ENCODE results near the gene NFATC1.

The NFATC1 gene

GRCh38 chr18:79355433-79356335 lies 40.0 kb upstream of the NFATC1 start:
- CTCF ChIA-PET: no interaction called here

GRCh38 chr18:79356435-79356834 lies 39.3 kb upstream of the NFATC1 start:
- Histone ChIP-seq H3K9me3 (ENCODE audit: control extremely low read depth in 1 of 5, control insufficient read depth in 4 of 5, insufficient read depth in 2 of 5, low read depth in 1 of 5, low read length in 4 of 5) (no peaks in the 10 kb centered on the region), H3K4me1 (ENCODE audit: control extremely low read depth in 1 of 4, control insufficient read depth in 4 of 4, insufficient read depth in 4 of 4, low read length in 3 of 4) (no peaks in the 10 kb centered on the region), H3K27ac (ENCODE audit: insufficient read depth in 1 of 2, low read depth in 1 of 2, low read length in 2 of 2, poor library complexity in 1 of 2, severe bottlenecking in 2 of 2) (no peak overlapping the region), H3K27me3 (replicated peaks in 2 of 5; ENCODE audit: control insufficient read depth in 4 of 5, insufficient read depth in 5 of 5, low read length in 4 of 5) (no peaks in the 10 kb centered on the region), H3K4me3 (ENCODE audit: control insufficient read depth in 1 of 7, extremely low read depth in 1 of 7, insufficient read depth in 4 of 7, low read depth in 2 of 7, low read length in 6 of 7) (no peak overlapping the region), H3K36me3 (ENCODE audit: control insufficient read depth in 4 of 4, insufficient read depth in 4 of 4, low read length in 3 of 4) (peaks cover 6 to 38% (median 16%) of the 10 kb centered on the region in 4 experiments)
- POLR2A ChIA-PET: no interaction called here
- WGBS (ENCODE audit: insufficient coverage): 100% methylated on average over 2 of the region's 5 CpGs
- CTCF ChIA-PET: no interaction called here
- no peak for DNase-seq

More at GRCh38 chr18:79355433-79356335, 40.0 kb upstream of the NFATC1 start:
- 91% methylated on average over 26 of the region's 26 CpGs for WGBS (ENCODE audit: insufficient coverage)
- Histone ChIP-seq H3K4me1 (ENCODE audit: control extremely low read depth in 1 of 4, control insufficient read depth in 4 of 4, insufficient read depth in 4 of 4, low read length in 3 of 4) (no peaks in the 10 kb centered on the region), H3K4me3 (ENCODE audit: control insufficient read depth in 1 of 7, extremely low read depth in 1 of 7, insufficient read depth in 4 of 7, low read depth in 2 of 7, low read length in 6 of 7) (no peak overlapping the region), H3K36me3 (ENCODE audit: control insufficient read depth in 4 of 4, insufficient read depth in 4 of 4, low read length in 3 of 4) (peaks cover 6 to 31% (median 10%) of the 10 kb centered on the region in 4 experiments), H3K9me3 (ENCODE audit: control extremely low read depth in 1 of 5, control insufficient read depth in 4 of 5, insufficient read depth in 2 of 5, low read depth in 1 of 5, low read length in 4 of 5) (no peaks in the 10 kb centered on the region), H3K27me3 (replicated peaks in 2 of 5; ENCODE audit: control insufficient read depth in 4 of 5, insufficient read depth in 5 of 5, low read length in 4 of 5) (no peaks in the 10 kb centered on the region), H3K27ac (ENCODE audit: insufficient read depth in 1 of 2, low read depth in 1 of 2, low read length in 2 of 2, poor library complexity in 1 of 2, severe bottlenecking in 2 of 2) (no peak overlapping the region)
- no peak for DNase-seq
- POLR2A ChIA-PET: no interaction called here

- WGBS (ENCODE audit: insufficient coverage): 97% methylated on average over 12 of the region's 12 CpGs
- POLR2A ChIA-PET: no interaction called here
- CTCF ChIA-PET: interaction anchor here (0.9 to 1.0 kb wide), 2 partner anchors 10 to 167 kb away, joined by 4 read pairs; no protein-coding TSS in a partner anchor
These were observed 34.8 kb upstream of the NFATC1 start for GRCh38 chr18:79360933-79361332.

GRCh38 chr18:79361766-79362522 lies 33.8 kb upstream of the NFATC1 start:
- no peaks in the 10 kb centered on the region for H3K27me3 ChIP-seq (replicated peaks in 2 of 5; ENCODE audit: control insufficient read depth in 4 of 5, insufficient read depth in 5 of 5, low read length in 4 of 5)
- no peaks in the 10 kb centered on the region for H3K9me3 ChIP-seq (ENCODE audit: control extremely low read depth in 1 of 5, control insufficient read depth in 4 of 5, insufficient read depth in 2 of 5, low read depth in 1 of 5, low read length in 4 of 5)
- H3K4me1 ChIP-seq (ENCODE audit: control extremely low read depth in 1 of 4, control insufficient read depth in 4 of 4, insufficient read depth in 4 of 4, low read length in 3 of 4): no peaks in the 10 kb centered on the region
- CTCF ChIA-PET: interaction anchor here (1.0 kb wide), 1 partner anchor 166 kb away, joined by 4 read pairs; no protein-coding TSS in a partner anchor
- H3K4me3 ChIP-seq (ENCODE audit: control insufficient read depth in 1 of 7, extremely low read depth in 1 of 7, insufficient read depth in 4 of 7, low read depth in 2 of 7, low read length in 6 of 7): no peak overlapping the region
- POLR2A ChIA-PET: no interaction called here
- H3K27ac ChIP-seq (ENCODE audit: insufficient read depth in 1 of 2, low read depth in 1 of 2, low read length in 2 of 2, poor library complexity in 1 of 2, severe bottlenecking in 2 of 2): no peak overlapping the region
- no peak for DNase-seq
- WGBS (ENCODE audit: insufficient coverage): 93% methylated on average over 15 of the region's 20 CpGs
- H3K36me3 ChIP-seq (ENCODE audit: control insufficient read depth in 4 of 4, insufficient read depth in 4 of 4, low read length in 3 of 4): peaks cover 17 to 49% (median 20%) of the 10 kb centered on the region in 4 experiments

More at GRCh38 chr18:79360933-79361332, 34.8 kb upstream of the NFATC1 start:
- H3K27me3 ChIP-seq (replicated peaks in 2 of 5; ENCODE audit: control insufficient read depth in 4 of 5, insufficient read depth in 5 of 5, low read length in 4 of 5): no peaks in the 10 kb centered on the region
- H3K4me3 ChIP-seq (ENCODE audit: control insufficient read depth in 1 of 7, extremely low read depth in 1 of 7, insufficient read depth in 4 of 7, low read depth in 2 of 7, low read length in 6 of 7): no peak overlapping the region
- H3K27ac ChIP-seq (ENCODE audit: insufficient read depth in 1 of 2, low read depth in 1 of 2, low read length in 2 of 2, poor library complexity in 1 of 2, severe bottlenecking in 2 of 2): no peak overlapping the region
- DNase-seq: no peak
- H3K4me1 ChIP-seq (ENCODE audit: control extremely low read depth in 1 of 4, control insufficient read depth in 4 of 4, insufficient read depth in 4 of 4, low read length in 3 of 4): no peaks in the 10 kb centered on the region
- H3K36me3 ChIP-seq (ENCODE audit: control insufficient read depth in 4 of 4, insufficient read depth in 4 of 4, low read length in 3 of 4): peaks cover 17 to 48% (median 20%) of the 10 kb centered on the region in 4 experiments
- no peaks in the 10 kb centered on the region for H3K9me3 ChIP-seq (ENCODE audit: control extremely low read depth in 1 of 5, control insufficient read depth in 4 of 5, insufficient read depth in 2 of 5, low read depth in 1 of 5, low read length in 4 of 5)

- ChIA-PET CTCF (no interaction called here), POLR2A (no interaction called here)
- no peak overlapping the region for H3K27ac ChIP-seq (ENCODE audit: insufficient read depth in 1 of 2, low read depth in 1 of 2, low read length in 2 of 2, poor library complexity in 1 of 2, severe bottlenecking in 2 of 2)
- H3K4me1 ChIP-seq (ENCODE audit: control extremely low read depth in 1 of 4, control insufficient read depth in 4 of 4, insufficient read depth in 4 of 4, low read length in 3 of 4): peaks cover 2 to 19% (median 15%) of the 10 kb centered on the region in 4 experiments
- H3K36me3 ChIP-seq (ENCODE audit: control insufficient read depth in 4 of 4, insufficient read depth in 4 of 4, low read length in 3 of 4): peaks cover 5 to 32% (median 14%) of the 10 kb centered on the region in 4 experiments
- no peak overlapping the region for H3K4me3 ChIP-seq (ENCODE audit: control insufficient read depth in 1 of 7, extremely low read depth in 1 of 7, insufficient read depth in 4 of 7, low read depth in 2 of 7, low read length in 6 of 7)
- DNase-seq: no peak
- WGBS (ENCODE audit: insufficient coverage): 96% methylated on average over 13 of the region's 13 CpGs
- H3K27me3 ChIP-seq (replicated peaks in 2 of 5; ENCODE audit: control insufficient read depth in 4 of 5, insufficient read depth in 5 of 5, low read length in 4 of 5): no peaks in the 10 kb centered on the region
- H3K9me3 ChIP-seq (ENCODE audit: control extremely low read depth in 1 of 5, control insufficient read depth in 4 of 5, insufficient read depth in 2 of 5, low read depth in 1 of 5, low read length in 4 of 5): no peaks in the 10 kb centered on the region
These were observed 30.0 kb upstream of the NFATC1 start for GRCh38 chr18:79365701-79366100.

- H3K9me3 ChIP-seq (ENCODE audit: control extremely low read depth in 1 of 5, control insufficient read depth in 4 of 5, insufficient read depth in 2 of 5, low read depth in 1 of 5, low read length in 4 of 5): no peaks in the 10 kb centered on the region
- no peaks in the 10 kb centered on the region for H3K27me3 ChIP-seq (replicated peaks in 2 of 5; ENCODE audit: control insufficient read depth in 4 of 5, insufficient read depth in 5 of 5, low read length in 4 of 5)
- H3K27ac ChIP-seq (ENCODE audit: insufficient read depth in 1 of 2, low read depth in 1 of 2, low read length in 2 of 2, poor library complexity in 1 of 2, severe bottlenecking in 2 of 2): no peak overlapping the region
- H3K36me3 ChIP-seq (ENCODE audit: control insufficient read depth in 4 of 4, insufficient read depth in 4 of 4, low read length in 3 of 4): peaks cover 0 to 25% (median 10%) of the 10 kb centered on the region in 4 experiments
- CTCF ChIA-PET: no interaction called here
- DNase-seq: no peak
- peaks cover 2 to 21% (median 17%) of the 10 kb centered on the region in 4 experiments for H3K4me1 ChIP-seq (ENCODE audit: control extremely low read depth in 1 of 4, control insufficient read depth in 4 of 4, insufficient read depth in 4 of 4, low read length in 3 of 4)
- no peak overlapping the region for H3K4me3 ChIP-seq (ENCODE audit: control insufficient read depth in 1 of 7, extremely low read depth in 1 of 7, insufficient read depth in 4 of 7, low read depth in 2 of 7, low read length in 6 of 7)
- WGBS (ENCODE audit: insufficient coverage): 96% methylated on average over 24 of the region's 29 CpGs
- POLR2A ChIA-PET: no interaction called here
These were observed 29.3 kb upstream of the NFATC1 start for GRCh38 chr18:79366177-79367094.
